ENCODE measurements around the gene SLC9A4.
"Not testable (repeated sequence)": the region's sequence is repeated elsewhere in the genome, so short reads cannot be mapped to it uniquely, and the experiment has no call there.

SLC9A4 gene

GRCh38 chr2:102538491-102538890 lies 65.5 kb downstream of the SLC9A4 start:
- no peaks in the 10 kb centered on the region for H3K27me3 ChIP-seq (ENCODE audit: control insufficient read depth, insufficient read depth, low read length)
- no peak overlapping the region for H3K9ac ChIP-seq (ENCODE audit: low read length)
- H3K4me3 ChIP-seq (ENCODE audit: low read length): no peak overlapping the region
- H3K9me3 ChIP-seq (ENCODE audit: control insufficient read depth, low read length): no peaks in the 10 kb centered on the region
- peaks cover 28% of the 10 kb centered on the region for H3K4me1 ChIP-seq (ENCODE audit: control insufficient read depth, insufficient read depth, low read length)
- H3K36me3 ChIP-seq (ENCODE audit: control insufficient read depth, insufficient read depth, low read length): no peaks in the 10 kb centered on the region

GRCh38 chr2:102540882-102541281 lies 67.9 kb downstream of the SLC9A4 start:
- Histone ChIP-seq H3K36me3 (ENCODE audit: control insufficient read depth, insufficient read depth, low read length) (no peaks in the 10 kb centered on the region), H3K9me3 (ENCODE audit: control insufficient read depth, low read length) (no peaks in the 10 kb centered on the region), H3K4me1 (ENCODE audit: control insufficient read depth, insufficient read depth, low read length) (peaks cover 36% of the 10 kb centered on the region), H3K27me3 (ENCODE audit: control insufficient read depth, insufficient read depth, low read length) (no peaks in the 10 kb centered on the region), H3K4me3 (ENCODE audit: low read length) (no peak overlapping the region), H3K9ac (ENCODE audit: low read length) (peak overlapping the region; percentile 33)

GRCh38 chr2:102544182-102544581 lies 71.2 kb downstream of the SLC9A4 start:
- no peaks in the 10 kb centered on the region for H3K9me3 ChIP-seq (ENCODE audit: control insufficient read depth, low read length)
- H3K36me3 ChIP-seq (ENCODE audit: control insufficient read depth, insufficient read depth, low read length): no peaks in the 10 kb centered on the region
- no peak overlapping the region for H3K9ac ChIP-seq (ENCODE audit: low read length)
- H3K4me3 ChIP-seq (ENCODE audit: low read length): no peak overlapping the region
- peaks cover 31% of the 10 kb centered on the region for H3K4me1 ChIP-seq (ENCODE audit: control insufficient read depth, insufficient read depth, low read length)
- no peaks in the 10 kb centered on the region for H3K27me3 ChIP-seq (ENCODE audit: control insufficient read depth, insufficient read depth, low read length)

GRCh38 chr2:102547462-102547861 lies 74.4 kb downstream of the SLC9A4 start:
- Histone ChIP-seq H3K9me3 (ENCODE audit: control insufficient read depth, low read length) (no peaks in the 10 kb centered on the region), H3K27me3 (ENCODE audit: control insufficient read depth, insufficient read depth, low read length) (no peaks in the 10 kb centered on the region), H3K4me1 (ENCODE audit: control insufficient read depth, insufficient read depth, low read length) (peaks cover 13% of the 10 kb centered on the region), H3K4me3 (ENCODE audit: low read length) (no peak overlapping the region), H3K9ac (ENCODE audit: low read length) (no peak overlapping the region), H3K36me3 (ENCODE audit: control insufficient read depth, insufficient read depth, low read length) (no peaks in the 10 kb centered on the region)

- H3K4me3 ChIP-seq (ENCODE audit: low read length): no peak overlapping the region
- H3K36me3 ChIP-seq (ENCODE audit: control insufficient read depth, insufficient read depth, low read length): no peaks in the 10 kb centered on the region
- H3K9ac ChIP-seq (ENCODE audit: low read length): no peak overlapping the region
- peaks cover 3% of the 10 kb centered on the region for H3K4me1 ChIP-seq (ENCODE audit: control insufficient read depth, insufficient read depth, low read length)
- no peaks in the 10 kb centered on the region for H3K9me3 ChIP-seq (ENCODE audit: control insufficient read depth, low read length)
- H3K27me3 ChIP-seq (ENCODE audit: control insufficient read depth, insufficient read depth, low read length): no peaks in the 10 kb centered on the region
Observed at GRCh38 chr2:102549027-102549426, 76.0 kb downstream of the SLC9A4 start.

- Histone ChIP-seq H3K36me3 (ENCODE audit: control insufficient read depth, insufficient read depth, low read length) (no peaks in the 10 kb centered on the region), H3K9me3 (ENCODE audit: control insufficient read depth, low read length) (no peaks in the 10 kb centered on the region), H3K27me3 (ENCODE audit: control insufficient read depth, insufficient read depth, low read length) (no peaks in the 10 kb centered on the region), H3K4me3 (ENCODE audit: low read length) (no peak overlapping the region), H3K9ac (ENCODE audit: low read length) (no peak overlapping the region), H3K4me1 (ENCODE audit: control insufficient read depth, insufficient read depth, low read length) (no peaks in the 10 kb centered on the region)
Observed at GRCh38 chr2:102550151-102550550, 77.1 kb downstream of the SLC9A4 start.

- Histone ChIP-seq H3K9me3 (ENCODE audit: control insufficient read depth, low read length) (no peaks in the 10 kb centered on the region), H3K27me3 (ENCODE audit: control insufficient read depth, insufficient read depth, low read length) (no peaks in the 10 kb centered on the region), H3K9ac (ENCODE audit: low read length) (no peak overlapping the region), H3K4me1 (ENCODE audit: control insufficient read depth, insufficient read depth, low read length) (no peaks in the 10 kb centered on the region), H3K36me3 (ENCODE audit: control insufficient read depth, insufficient read depth, low read length) (no peaks in the 10 kb centered on the region), H3K4me3 (ENCODE audit: low read length) (no peak overlapping the region)
Observed at GRCh38 chr2:102551329-102552096, 78.5 kb downstream of the SLC9A4 start.

- Histone ChIP-seq H3K36me3 (ENCODE audit: control insufficient read depth, insufficient read depth, low read length) (no peaks in the 10 kb centered on the region), H3K9me3 (ENCODE audit: control insufficient read depth, low read length) (no peaks in the 10 kb centered on the region), H3K4me3 (ENCODE audit: low read length) (no peak overlapping the region), H3K27me3 (ENCODE audit: control insufficient read depth, insufficient read depth, low read length) (no peaks in the 10 kb centered on the region), H3K9ac (ENCODE audit: low read length) (no peak overlapping the region), H3K4me1 (ENCODE audit: control insufficient read depth, insufficient read depth, low read length) (peaks cover 9% of the 10 kb centered on the region)
Observed at GRCh38 chr2:102553601-102554000, 80.6 kb downstream of the SLC9A4 start.

- no peaks in the 10 kb centered on the region for H3K27me3 ChIP-seq (ENCODE audit: control insufficient read depth, insufficient read depth, low read length)
- H3K36me3 ChIP-seq (ENCODE audit: control insufficient read depth, insufficient read depth, low read length): no peaks in the 10 kb centered on the region
- H3K9me3 ChIP-seq (ENCODE audit: control insufficient read depth, low read length): no peaks in the 10 kb centered on the region
- H3K9ac ChIP-seq (ENCODE audit: low read length): no peak overlapping the region
- H3K4me3 ChIP-seq (ENCODE audit: low read length): no peak overlapping the region
- H3K4me1 ChIP-seq (ENCODE audit: control insufficient read depth, insufficient read depth, low read length): peaks cover 9% of the 10 kb centered on the region
Observed at GRCh38 chr2:102558463-102558862, 85.4 kb downstream of the SLC9A4 start.

- H3K36me3 ChIP-seq (ENCODE audit: control insufficient read depth, insufficient read depth, low read length); H3K4me3 ChIP-seq (ENCODE audit: low read length): not testable (repeated sequence)
Observed at GRCh38 chr2:102562542-102562941, 89.5 kb downstream of the SLC9A4 start.

GRCh38 chr2:102575888-102576287 lies 102.9 kb downstream of the SLC9A4 start:
- H3K4me1 ChIP-seq (ENCODE audit: control insufficient read depth, insufficient read depth, low read length): peaks cover 6% of the 10 kb centered on the region
- H3K27me3 ChIP-seq (ENCODE audit: control insufficient read depth, insufficient read depth, low read length): no peaks in the 10 kb centered on the region
- no peak overlapping the region for H3K4me3 ChIP-seq (ENCODE audit: low read length)
- no peaks in the 10 kb centered on the region for H3K36me3 ChIP-seq (ENCODE audit: control insufficient read depth, insufficient read depth, low read length)
- no peaks in the 10 kb centered on the region for H3K9me3 ChIP-seq (ENCODE audit: control insufficient read depth, low read length)
- no peak overlapping the region for H3K9ac ChIP-seq (ENCODE audit: low read length)

More at GRCh38 chr2:102562542-102562941, 89.5 kb downstream of the SLC9A4 start:
- H3K9me3 ChIP-seq (ENCODE audit: control insufficient read depth, low read length); H3K9ac ChIP-seq (ENCODE audit: low read length); H3K4me1 ChIP-seq (ENCODE audit: control insufficient read depth, insufficient read depth, low read length); H3K27me3 ChIP-seq (ENCODE audit: control insufficient read depth, insufficient read depth, low read length): not testable (repeated sequence)

- no peak overlapping the region for H3K4me3 ChIP-seq (ENCODE audit: low read length)
- H3K9me3 ChIP-seq (ENCODE audit: control insufficient read depth, low read length): no peaks in the 10 kb centered on the region
- no peaks in the 10 kb centered on the region for H3K27me3 ChIP-seq (ENCODE audit: control insufficient read depth, insufficient read depth, low read length)
- peaks cover 14% of the 10 kb centered on the region for H3K4me1 ChIP-seq (ENCODE audit: control insufficient read depth, insufficient read depth, low read length)
- H3K36me3 ChIP-seq (ENCODE audit: control insufficient read depth, insufficient read depth, low read length): no peaks in the 10 kb centered on the region
- H3K9ac ChIP-seq (ENCODE audit: low read length): no peak overlapping the region
Observed at GRCh38 chr2:102578376-102578775, 105.3 kb downstream of the SLC9A4 start.

- Histone ChIP-seq H3K4me3 (ENCODE audit: low read length) (no peak overlapping the region), H3K9ac (ENCODE audit: low read length) (no peak overlapping the region), H3K4me1 (ENCODE audit: control insufficient read depth, insufficient read depth, low read length) (peaks cover 30% of the 10 kb centered on the region), H3K27me3 (ENCODE audit: control insufficient read depth, insufficient read depth, low read length) (no peaks in the 10 kb centered on the region), H3K9me3 (ENCODE audit: control insufficient read depth, low read length) (no peaks in the 10 kb centered on the region), H3K36me3 (ENCODE audit: control insufficient read depth, insufficient read depth, low read length) (no peaks in the 10 kb centered on the region)
Observed at GRCh38 chr2:102581911-102582310, 108.9 kb downstream of the SLC9A4 start.
